Measurements from ENCODE around the gene IRX3.
A peak's percentile ranks its signal among the peaks of the same experiment; 100 is the strongest.

The IRX3 gene

GRCh38 chr16:54290833-54291655 lies 4.5 kb upstream of the IRX3 start:
- DNase-seq (ENCODE audit: low spot score): no peak

DNA sequence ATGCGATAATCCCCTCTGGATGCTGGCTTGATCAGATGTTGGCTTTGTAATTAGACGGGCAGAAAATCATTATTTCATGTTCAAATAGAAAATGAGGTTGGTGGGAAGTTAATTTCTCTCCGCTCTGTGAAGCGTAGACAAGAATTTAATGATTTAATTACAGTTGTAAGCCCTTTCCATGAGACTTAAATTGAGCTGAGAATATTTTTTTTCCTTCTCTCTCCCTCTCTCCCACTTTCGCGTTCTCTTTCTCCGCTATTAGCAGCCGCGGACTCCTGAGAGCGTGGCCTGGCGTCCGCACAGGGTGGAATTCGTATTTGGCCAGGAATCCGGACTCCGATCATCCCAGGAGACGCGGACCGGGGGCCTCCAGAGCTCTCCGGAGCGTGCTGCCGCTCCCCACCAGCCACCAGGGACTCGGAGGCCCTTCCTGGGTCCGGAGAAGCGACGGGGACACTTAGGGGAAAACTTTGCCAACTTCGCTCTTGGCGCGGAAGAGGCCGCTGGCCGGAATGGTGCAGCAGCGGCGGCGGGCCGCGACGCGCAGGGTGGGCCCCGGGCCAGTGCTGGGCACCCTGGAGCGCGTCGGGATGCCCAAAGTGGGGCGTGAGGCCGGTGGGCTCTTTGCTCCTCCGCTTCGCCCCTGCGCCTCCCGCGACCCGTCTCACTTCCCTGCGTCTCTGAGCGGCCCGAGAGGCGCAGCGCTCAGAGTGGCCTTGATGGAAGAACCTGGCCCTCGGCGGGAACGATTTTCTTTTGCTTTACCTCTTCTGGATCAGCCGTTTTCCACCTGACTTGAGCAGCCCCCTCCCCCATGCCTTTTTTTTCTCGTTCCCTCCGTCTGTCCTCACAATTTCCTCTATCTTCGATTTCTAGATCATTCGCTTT lies 3.6 kb upstream of the IRX3 start:
- no peak for DNase-seq (ENCODE audit: low spot score)

- DNase-seq (ENCODE audit: low spot score): no peak
Measured at GRCh38 chr16:54289242-54289944, 2.8 kb upstream of the IRX3 start.

DNA sequence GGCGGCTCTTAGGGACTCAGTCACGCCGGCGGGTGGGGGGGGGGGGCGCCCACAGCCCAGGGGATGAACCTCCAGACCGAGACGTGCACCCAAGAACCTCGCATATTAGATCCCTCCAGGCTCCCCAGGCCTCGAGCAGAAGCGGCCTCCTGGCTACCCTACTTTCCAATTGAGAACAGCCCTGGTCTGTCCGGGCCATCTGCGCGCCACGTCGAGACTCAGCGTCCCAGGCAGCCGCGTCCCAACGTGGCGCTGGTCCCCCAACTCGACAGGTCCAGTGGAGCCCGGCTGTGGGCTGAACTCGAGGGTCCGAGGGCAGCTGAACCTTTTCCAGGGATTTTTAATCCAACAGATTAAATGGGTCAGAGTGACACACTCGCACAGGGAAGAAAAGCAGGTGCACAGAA lies 2.3 kb upstream of the IRX3 start:
- DNase-seq (ENCODE audit: low spot score): no peak

DNA sequence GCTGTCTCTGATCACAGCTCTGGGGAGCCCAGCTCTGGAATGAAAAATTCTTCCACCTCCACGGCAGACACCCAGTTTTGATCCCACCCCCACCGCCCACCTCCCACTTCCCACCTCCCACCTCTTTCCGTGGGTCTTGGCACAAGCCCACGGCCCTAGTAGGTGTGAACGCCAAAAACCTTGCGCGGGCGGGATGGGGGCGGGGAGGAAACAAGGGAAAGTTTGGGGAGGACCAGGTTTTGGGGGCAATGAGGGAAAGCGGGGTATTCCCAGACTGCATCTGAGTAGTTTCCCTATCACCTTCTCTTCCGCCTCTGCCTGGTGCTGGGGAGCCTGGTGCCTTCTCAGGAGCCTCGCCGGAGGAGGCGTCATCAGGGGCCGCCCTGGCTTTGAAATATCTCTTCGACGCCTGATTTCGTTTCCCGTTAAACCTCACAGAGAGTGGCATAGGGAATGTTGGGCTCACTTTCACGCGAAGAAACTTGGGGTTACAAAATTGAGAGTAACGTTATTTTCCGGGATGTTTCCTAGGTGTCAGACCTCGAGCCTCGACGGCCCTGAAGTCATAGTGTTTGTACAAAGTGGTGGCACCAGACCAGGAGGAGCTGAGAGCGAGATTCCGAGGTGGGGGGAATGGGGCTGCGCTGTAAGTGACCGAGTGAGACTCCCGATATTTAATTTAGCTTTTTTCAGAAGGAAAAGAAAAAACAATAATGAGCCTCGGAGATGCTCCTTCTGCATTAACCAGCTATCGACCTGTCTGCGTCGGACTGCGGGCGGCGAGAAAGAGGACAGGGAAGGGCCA lies 1.6 kb upstream of the IRX3 start:
- DNase-seq (ENCODE audit: low spot score): no peak

DNA sequence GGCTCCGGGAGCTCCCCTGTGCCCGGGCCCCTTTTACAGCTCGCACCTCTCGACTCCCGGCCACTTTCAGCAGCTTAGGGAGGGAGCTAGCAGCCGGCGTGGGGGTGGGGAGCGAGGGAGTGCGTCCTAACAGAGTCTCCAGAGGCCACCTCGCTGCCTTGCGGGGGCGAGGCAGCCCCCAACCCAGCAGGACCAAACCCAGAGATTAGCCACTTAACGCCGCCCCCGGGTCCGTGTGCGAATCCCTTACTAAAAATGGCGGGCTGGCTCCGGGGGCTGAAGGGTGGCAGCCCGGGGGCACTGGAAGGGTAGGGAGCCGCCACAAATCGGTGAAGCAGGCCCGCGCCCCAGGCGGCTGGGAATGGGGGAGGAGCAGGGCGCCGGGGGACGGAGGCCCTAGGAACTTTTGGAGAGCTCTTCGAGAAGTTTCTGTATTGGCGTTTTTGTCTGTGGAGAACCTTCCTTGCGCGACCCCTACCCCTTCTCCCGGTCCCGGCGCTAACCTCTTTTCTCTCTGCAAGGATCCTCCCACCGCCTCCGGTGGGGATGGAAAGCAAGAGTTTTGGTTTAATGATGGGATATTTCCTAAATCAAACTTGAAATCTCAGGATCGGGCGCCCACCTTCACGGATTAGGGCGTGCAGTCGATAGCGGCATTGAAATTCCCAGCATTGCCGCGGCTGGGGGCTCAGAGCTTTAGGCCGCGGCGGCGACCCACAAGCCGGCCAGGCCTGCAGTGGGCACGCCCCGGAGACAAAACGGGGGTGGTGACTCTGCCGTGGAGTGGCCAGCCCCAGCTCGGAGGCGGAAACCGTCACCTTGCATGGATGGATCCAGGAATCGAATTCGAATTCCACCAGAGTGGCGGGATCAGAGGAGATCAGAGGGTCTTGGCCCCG lies 793 bp upstream of the IRX3 start:
- DNase-seq (ENCODE audit: low spot score): no peak

GRCh38 chr16:54286090-54286365 lies 559 bp downstream of the IRX3 start:
- no peak for DNase-seq (ENCODE audit: low spot score)

DNA sequence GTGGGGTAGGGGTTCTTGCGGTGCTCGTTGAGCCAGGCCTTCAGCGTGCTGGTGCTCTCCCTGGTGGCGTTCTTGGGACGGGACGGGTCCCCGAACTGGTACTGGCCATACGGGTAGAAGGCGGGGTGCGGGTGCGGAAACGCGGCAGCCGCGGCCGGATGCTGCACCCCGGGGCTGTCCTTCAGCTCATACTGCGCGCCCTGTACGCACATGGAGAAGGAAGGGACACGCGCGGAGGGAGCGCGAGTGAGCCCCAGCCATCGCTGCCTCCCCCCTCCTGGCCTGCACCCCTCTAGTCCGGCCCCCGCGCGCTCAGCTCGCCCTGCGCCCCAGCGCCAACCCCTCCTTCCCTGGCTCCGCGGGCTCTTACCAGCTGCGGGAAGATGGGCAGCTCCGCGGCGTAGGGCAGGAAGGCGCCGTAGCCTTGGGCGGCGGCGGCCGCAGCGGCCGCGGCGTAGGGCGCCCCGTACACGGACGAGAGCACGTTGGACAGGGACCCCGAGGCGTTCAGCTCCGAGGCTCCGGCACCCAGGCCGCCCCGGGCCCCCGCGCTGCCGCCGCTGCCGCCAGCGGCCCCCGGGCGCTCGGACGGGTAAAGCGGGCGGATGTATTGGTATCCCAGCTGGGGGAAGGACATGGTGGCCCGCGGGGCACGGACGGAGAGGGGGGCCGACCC lies 1.0 kb downstream of the IRX3 start:
- DNase-seq (ENCODE audit: low spot score): peak; percentile 38

DNA sequence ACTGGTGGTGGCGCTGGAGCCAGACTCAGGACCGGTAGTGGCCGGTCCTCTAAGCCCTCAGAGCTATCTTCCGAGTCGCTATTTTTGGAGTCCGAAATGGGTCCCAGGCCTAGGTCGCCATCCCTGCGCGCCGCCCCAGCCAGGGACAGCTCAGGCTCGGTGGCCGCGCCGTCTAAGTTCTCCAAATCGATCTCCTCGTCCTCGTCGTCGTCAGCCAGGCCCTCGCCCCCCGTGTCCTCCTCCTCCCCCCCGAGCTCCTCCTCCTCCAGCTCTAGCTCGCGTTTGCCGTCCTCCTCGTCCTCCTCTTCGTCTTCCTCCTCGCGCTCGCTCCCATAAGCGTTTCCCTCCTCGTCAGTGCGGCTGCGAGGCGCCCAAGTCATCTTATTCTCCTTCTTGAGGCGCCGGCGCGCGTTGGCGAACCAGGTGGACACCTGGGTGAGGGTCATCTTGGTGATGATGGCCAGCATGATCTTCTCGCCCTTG lies 1.6 kb downstream of the IRX3 start:
- no peak for DNase-seq (ENCODE audit: low spot score)

DNA sequence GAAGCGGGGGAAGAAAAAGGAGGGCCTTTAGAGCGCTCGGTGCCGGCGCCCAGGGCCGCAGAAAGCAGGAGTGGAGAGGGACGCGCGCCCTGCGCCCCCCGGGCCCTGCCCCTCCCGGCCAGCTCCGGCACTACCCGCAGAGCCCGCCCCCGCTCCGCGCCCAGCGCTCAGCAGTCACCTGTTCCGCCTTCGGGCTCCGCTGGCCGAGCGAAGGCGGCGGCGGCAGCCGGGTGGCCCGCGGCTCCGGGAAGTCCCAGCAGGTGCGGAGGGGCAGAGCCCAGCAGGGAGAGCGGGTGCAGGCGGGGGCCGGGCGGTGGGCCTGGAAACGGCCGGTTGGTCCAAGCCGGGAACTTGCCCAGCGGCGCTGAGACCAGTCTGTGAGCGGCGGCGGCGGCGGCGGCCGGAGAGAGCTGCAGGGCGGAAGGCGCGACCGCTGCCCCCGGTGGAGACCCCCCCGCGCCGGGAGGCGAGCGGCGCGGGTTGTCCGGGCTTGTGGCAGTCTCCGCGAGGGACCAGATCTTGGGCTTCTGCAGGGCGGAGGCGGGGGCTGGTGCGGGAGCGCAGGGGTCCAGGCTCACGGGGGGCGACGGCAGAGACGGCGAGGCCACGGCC lies 2.2 kb downstream of the IRX3 start:
- DNase-seq (ENCODE audit: low spot score): peak; percentile 38

DNA sequence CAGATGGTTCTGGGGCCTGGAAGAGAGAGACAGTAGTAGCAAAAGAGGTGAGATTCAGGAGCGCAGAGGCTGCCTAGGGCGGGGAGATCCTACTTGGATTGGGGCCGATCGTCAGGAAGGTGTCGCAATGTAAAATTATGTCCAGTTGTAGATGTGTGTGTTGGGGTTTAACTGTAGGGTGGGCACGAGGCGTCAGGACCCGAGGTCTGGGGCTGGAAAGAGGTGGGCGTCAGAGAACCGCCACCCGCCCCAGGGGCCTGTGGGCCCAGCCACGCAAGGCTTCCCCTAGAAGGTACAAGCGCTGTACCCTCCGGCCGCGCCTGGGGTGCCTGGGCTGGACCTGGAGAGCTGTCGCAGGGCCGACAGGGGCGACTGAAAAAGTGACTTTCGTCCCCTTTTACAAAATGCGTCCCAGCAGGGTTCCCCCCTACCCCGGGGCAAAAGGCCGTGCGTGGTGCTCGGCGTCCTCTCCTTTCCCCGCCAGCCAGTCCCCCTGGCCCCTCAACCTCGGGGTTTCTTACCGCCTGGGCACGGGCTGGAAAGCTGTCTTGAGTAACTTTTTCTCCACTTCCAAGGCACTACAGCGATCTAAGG lies 2.8 kb downstream of the IRX3 start:
- DNase-seq (ENCODE audit: low spot score): no peak

DNA sequence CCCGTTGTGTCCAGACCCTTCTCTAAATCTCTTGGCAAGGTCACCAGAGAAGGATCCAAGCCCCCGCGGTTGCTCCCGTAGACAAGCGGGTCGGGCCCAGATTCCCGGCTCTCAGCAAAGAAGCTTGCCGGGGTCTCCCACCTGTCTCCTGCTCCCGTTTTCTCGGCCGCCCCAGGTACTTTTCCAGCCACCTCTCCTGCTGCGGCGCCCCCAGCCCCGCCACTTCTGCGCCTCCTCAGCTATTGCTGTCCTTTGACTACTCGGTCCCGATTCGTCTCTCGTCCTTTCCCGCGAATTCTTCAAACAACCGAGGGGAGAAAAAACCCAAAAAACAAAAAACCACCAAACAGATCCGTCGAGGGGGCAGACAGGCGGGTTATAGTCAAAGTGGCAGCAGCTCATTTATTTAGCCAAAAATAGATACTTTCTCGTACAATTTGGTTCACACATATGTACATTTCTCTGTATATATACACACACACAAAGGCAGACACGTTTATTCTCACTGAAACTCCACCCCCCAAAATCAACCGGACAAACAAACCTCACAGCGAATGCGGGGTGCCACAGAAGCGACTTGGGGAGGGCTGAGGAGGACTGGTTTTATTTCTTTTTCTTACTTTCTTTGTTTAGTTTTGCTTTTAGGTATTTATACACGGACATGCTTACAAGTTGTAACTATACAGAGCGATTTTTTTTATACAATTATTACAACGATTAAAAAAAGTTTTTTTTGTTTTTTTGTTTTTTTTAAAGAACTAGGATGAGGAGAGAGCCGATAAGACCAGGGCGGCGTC lies 3.5 kb downstream of the IRX3 start:
- DNase-seq (ENCODE audit: low spot score): no peak

- peak; percentile 45 for DNase-seq (ENCODE audit: low spot score)
Measured at GRCh38 chr16:54282202-54282927, 4.2 kb downstream of the IRX3 start.

DNA sequence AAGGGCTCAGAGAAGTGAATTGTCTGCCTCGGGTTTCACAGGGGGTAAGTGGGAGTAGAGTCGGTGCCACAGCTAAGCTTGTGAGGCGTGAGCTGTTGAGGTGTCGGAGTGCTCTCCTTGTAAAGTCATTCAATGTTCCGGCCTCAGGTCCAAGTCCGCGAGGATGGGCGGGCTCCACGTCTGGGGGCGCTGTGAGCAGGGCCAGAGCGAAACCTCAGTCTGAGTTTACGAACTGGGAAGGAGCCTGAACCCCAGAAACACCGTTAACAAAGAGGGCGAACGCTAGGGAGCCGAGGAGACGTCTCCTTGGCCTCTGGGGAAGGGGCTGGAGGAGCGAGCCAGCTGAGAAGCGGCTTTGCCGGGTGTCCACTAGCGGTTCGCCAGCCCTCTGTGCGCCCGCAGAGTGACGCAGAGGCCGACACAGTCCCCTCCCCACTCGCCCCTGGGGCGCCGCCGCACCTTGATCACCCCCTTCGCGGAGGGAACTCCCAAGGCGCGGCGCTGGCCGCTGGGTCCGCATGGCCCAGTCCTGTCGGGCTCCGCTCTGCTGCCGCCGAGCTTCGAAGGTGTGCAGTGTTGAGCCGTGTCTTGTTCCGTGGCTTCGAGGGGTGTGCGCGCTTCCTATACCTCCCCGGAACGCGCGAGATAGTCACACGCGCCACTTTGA lies 4.9 kb downstream of the IRX3 start:
- DNase-seq (ENCODE audit: low spot score): no peak

- peak; percentile 68 for DNase-seq (ENCODE audit: low spot score)
Measured at GRCh38 chr16:54280751-54281150, 5.8 kb downstream of the IRX3 start.

DNA sequence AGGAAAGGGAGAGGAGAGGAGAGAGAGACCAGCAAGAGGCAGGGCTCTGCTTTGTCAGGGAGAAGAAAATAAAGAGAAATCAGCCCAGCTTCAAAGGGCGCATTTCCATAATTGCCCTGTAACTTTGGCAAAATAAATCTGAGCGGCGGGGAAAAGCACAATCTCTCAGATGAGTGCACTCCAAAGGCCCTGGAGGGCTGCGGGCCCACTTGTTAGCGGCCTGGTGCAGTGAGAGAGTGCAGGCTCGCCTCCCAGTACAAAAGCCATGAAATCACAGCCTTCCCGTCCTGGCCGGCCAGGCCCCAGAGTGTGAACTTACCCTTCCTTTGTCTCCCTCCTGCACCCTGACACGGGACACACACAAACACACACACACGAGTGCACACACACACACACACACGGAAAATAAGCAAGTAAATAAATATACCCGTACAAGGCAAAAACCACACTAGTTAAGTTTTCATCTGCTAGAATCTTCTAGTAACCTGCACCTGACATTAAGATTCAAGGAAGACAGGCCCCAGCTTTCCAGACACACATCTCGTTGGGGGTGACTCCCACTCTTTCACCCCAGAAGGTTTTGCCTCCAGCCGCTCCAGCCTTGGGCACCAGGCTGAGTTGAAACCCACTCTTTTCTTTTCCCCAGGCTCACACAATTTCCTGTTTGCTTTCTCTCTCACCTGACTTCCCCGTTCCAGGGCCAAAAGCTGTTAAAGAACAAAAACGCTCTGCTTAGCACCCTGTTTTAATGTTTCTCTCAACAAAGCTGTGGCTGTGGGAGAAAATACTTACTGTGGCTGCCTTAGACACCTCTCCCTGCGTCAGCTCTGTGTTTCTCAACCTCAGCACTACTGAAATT lies 8.5 kb downstream of the IRX3 start:
- no peak for DNase-seq (ENCODE audit: low spot score)

All from kidney tubule cell (primary cell).